HG03442 (cell line): ENCODE results near the gene ESYT2.

ENCODE experiments used
- ATAC-seq: cut with Tn5 transposase; IDR thresholded peaks from one replicate; pipeline ENCODE4 v1.9.1; 2021; ENCODE audit warnings: mild to moderate bottlenecking, moderate library complexity; ENCODE audit not compliant: unreplicated experiment

Gene ESYT2

GRCh38 chr7:158827411-158828132 lies 1.7 kb downstream of the ESYT2 start:
- ATAC-seq, result no peak

GRCh38 chr7:158825628-158826289 lies 3.5 kb downstream of the ESYT2 start:
- no peak for ATAC-seq

GRCh38 chr7:158824028-158824427 lies 5.3 kb downstream of the ESYT2 start:
- peak; percentile 80 for ATAC-seq

- ATAC-seq, result no peak
Measured at GRCh38 chr7:158821171-158822031, 7.9 kb downstream of the ESYT2 start.

GRCh38 chr7:158820656-158821055 lies 8.7 kb downstream of the ESYT2 start:
- no peak for ATAC-seq

GRCh38 chr7:158819571-158820203 lies 9.6 kb downstream of the ESYT2 start:
- ATAC-seq, result no peak

- ATAC-seq, result peak; percentile 82
Measured at GRCh38 chr7:158818325-158819213, 10.7 kb downstream of the ESYT2 start.

GRCh38 chr7:158816995-158817394 lies 12.3 kb downstream of the ESYT2 start:
- ATAC-seq, result no peak

- no peak for ATAC-seq
Measured at GRCh38 chr7:158816271-158816670, 13.0 kb downstream of the ESYT2 start.

- ATAC-seq, result no peak
Measured at GRCh38 chr7:158815800-158816128, 13.5 kb downstream of the ESYT2 start.

GRCh38 chr7:158815083-158815799 lies 14.1 kb downstream of the ESYT2 start:
- no peak for ATAC-seq

- ATAC-seq, result no peak
Measured at GRCh38 chr7:158814637-158815036, 14.7 kb downstream of the ESYT2 start.

- no peak for ATAC-seq
Measured at GRCh38 chr7:158812684-158813083, 16.6 kb downstream of the ESYT2 start.

- ATAC-seq, result no peak
Measured at GRCh38 chr7:158811894-158812293, 17.4 kb downstream of the ESYT2 start.

GRCh38 chr7:158811461-158811860 lies 17.8 kb downstream of the ESYT2 start:
- no peak for ATAC-seq

GRCh38 chr7:158810846-158811245 lies 18.5 kb downstream of the ESYT2 start:
- no peak for ATAC-seq

- ATAC-seq, result peak; percentile 93
Measured at GRCh38 chr7:158809596-158809995, 19.7 kb downstream of the ESYT2 start.

- ATAC-seq, result no peak
Measured at GRCh38 chr7:158808126-158808525, 21.2 kb downstream of the ESYT2 start.

GRCh38 chr7:158805937-158806336 lies 23.4 kb downstream of the ESYT2 start:
- ATAC-seq, result no peak

- no peak for ATAC-seq
Measured at GRCh38 chr7:158805414-158805813, 23.9 kb downstream of the ESYT2 start.
